ENCODE results near the gene ARNT2. TPM values are rescaled to one million over a fixed set of nuclear protein-coding genes. Genes with fewer than 3 reads are reported as not detected.

The ARNT2 gene
- polyA plus RNA-seq, 1 experiment = 44.6 TPM

DNA sequence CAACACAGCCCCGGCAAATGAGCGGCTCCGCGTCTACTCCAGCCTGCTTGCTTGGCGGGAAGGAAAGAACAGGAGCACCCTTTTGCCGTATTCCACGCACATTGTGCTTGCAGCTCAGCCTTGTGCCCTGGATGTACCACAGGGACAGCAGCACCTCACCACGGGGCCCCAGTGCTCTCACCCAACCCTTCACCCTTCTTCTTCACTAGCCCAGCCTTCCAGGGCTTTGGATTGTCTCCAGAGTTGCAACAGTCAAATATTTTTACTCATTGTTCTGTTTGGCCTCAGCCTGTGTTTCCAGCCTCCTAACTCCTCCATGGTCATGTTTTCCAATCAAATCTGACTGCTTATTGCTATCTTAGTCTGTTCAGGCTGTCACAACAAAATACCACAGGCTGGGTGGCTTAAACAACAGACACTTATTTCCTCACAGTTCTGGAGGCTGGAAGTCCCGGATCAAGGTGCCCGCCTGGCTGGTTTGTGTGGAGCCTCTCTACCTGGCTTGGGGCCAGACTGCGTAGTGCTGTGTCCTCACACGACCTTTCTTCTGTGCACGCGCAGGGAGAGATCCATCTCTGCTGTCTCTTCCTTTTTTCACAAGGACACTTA lies 211.7 kb downstream of the ARNT2 start:
- Histone ChIP-seq H3K27me3 (ENCODE audit: control insufficient read depth, insufficient read depth, low read length) (no peaks in the 10 kb centered on the region), H3K4me3 (ENCODE audit: low read depth, low read length) (no peak overlapping the region), H3K36me3 (ENCODE audit: control insufficient read depth, insufficient read depth, low read length) (no peaks in the 10 kb centered on the region)
- TF ChIP-seq CTCF (IDR thresholded peaks at IDR 0.05; ENCODE audit: insufficient read depth, low read depth, low read length) = no peak
- DNase-seq (ENCODE audit: low read depth) = peak; percentile 46
- ChIA-PET POLR2A (no interaction called here), CTCF (no interaction called here)

- POLR2A ChIA-PET = interaction anchor here (0.7 kb wide), 1 partner anchor 51 kb away, joined by 3 read pairs; no protein-coding TSS in a partner anchor
- CTCF ChIA-PET = interaction anchor here (0.7 to 4.7 kb wide), 14 partner anchors 10 to 163 kb away, joined by 3 to 32 read pairs (median 5); partner anchors contain the start of genes ABHD17C and CEMIP
- Histone ChIP-seq H3K36me3 (ENCODE audit: control insufficient read depth, insufficient read depth, low read length) (no peaks in the 10 kb centered on the region), H3K4me3 (ENCODE audit: low read depth, low read length) (no peak overlapping the region), H3K27me3 (ENCODE audit: control insufficient read depth, insufficient read depth, low read length) (no peaks in the 10 kb centered on the region)
- DNase-seq (ENCODE audit: low read depth) = no peak
- TF ChIP-seq CTCF (IDR thresholded peaks at IDR 0.05; ENCODE audit: insufficient read depth, low read depth, low read length) = no peak
These were observed 214.7 kb downstream of the ARNT2 start for GRCh38 chr15:80618685-80619400.

GRCh38 chr15:80619680-80620079 lies 215.5 kb downstream of the ARNT2 start:
- CTCF ChIA-PET = interaction anchor here (0.6 to 4.7 kb wide), 15 partner anchors 11 to 164 kb away, joined by 3 to 32 read pairs (median 4); partner anchors contain the start of genes ABHD17C and CEMIP

GRCh38 chr15:80620141-80620540 lies 216.0 kb downstream of the ARNT2 start:
- CTCF ChIA-PET = interaction anchor here (0.6 to 4.7 kb wide), 12 partner anchors 10 to 164 kb away, joined by 3 to 32 read pairs (median 6); partner anchors contain the start of genes ABHD17C and CEMIP
- no peak for DNase-seq (ENCODE audit: low read depth)
- no peaks in the 10 kb centered on the region for H3K27me3 ChIP-seq (ENCODE audit: control insufficient read depth, insufficient read depth, low read length)
- POLR2A ChIA-PET = no interaction called here
- no peaks in the 10 kb centered on the region for H3K36me3 ChIP-seq (ENCODE audit: control insufficient read depth, insufficient read depth, low read length)
- no peak overlapping the region for H3K4me3 ChIP-seq (ENCODE audit: low read depth, low read length)
- no peak for TF ChIP-seq CTCF (IDR thresholded peaks at IDR 0.05; ENCODE audit: insufficient read depth, low read depth, low read length)

More at GRCh38 chr15:80619680-80620079, 215.5 kb downstream of the ARNT2 start:
- H3K27me3 ChIP-seq (ENCODE audit: control insufficient read depth, insufficient read depth, low read length) = no peaks in the 10 kb centered on the region
- POLR2A ChIA-PET = no interaction called here
- peak; percentile 47 for TF ChIP-seq CTCF (IDR thresholded peaks at IDR 0.05; ENCODE audit: insufficient read depth, low read depth, low read length)
- no peak for DNase-seq (ENCODE audit: low read depth)
- H3K4me3 ChIP-seq (ENCODE audit: low read depth, low read length) = no peak overlapping the region
- no peaks in the 10 kb centered on the region for H3K36me3 ChIP-seq (ENCODE audit: control insufficient read depth, insufficient read depth, low read length)

- TF ChIP-seq CTCF (IDR thresholded peaks at IDR 0.05; ENCODE audit: insufficient read depth, low read depth, low read length) = no peak
- CTCF ChIA-PET = interaction anchor here (1.2 to 4.7 kb wide), 7 partner anchors 9 to 165 kb away, joined by 3 to 32 read pairs (median 6); partner anchors contain the start of genes ABHD17C and CEMIP
- Histone ChIP-seq H3K36me3 (ENCODE audit: control insufficient read depth, insufficient read depth, low read length) (no peaks in the 10 kb centered on the region), H3K27me3 (ENCODE audit: control insufficient read depth, insufficient read depth, low read length) (0 out of 2 replicates have a peak, but pooled peaks cover under 1% of the 10 kb centered on the region), H3K4me3 (ENCODE audit: low read depth, low read length) (no peak overlapping the region)
- POLR2A ChIA-PET = no interaction called here
- DNase-seq (ENCODE audit: low read depth) = no peak
These were observed 216.7 kb downstream of the ARNT2 start for GRCh38 chr15:80620931-80621330.

All from BJ (cell line).